ENCODE measurements around the gene DNAJB2.

GRCh38 chr2:219282943-219283581 lies 3.9 kb downstream of the DNAJB2 start:
- TF ChIP-seq CTCF (IDR thresholded peaks at IDR 0.05; ENCODE audit: low read length) (no peak), EZH2 (IDR thresholded peaks at IDR 0.05; ENCODE audit: borderline replicate concordance, low read length) (no peak)
